AG20443 (cell line): ENCODE data around the gene FOXP2.
"Not testable (repeated sequence)": the region's sequence is repeated elsewhere in the genome, so short reads cannot be mapped to it uniquely, and the experiment has no call there.

ENCODE experiments used
- DNase-seq: peaks from one replicate; pipeline ENCODE4 v3.0.0; 2012; ENCODE audit warnings: low spot score, mixed read lengths

Gene FOXP2

GRCh38 chr7:114588506-114588905 is 173.9 kb downstream of the FOXP2 start:
- no peak for DNase-seq

GRCh38 chr7:114589436-114589835 is 174.8 kb downstream of the FOXP2 start:
- DNase-seq: no peak

GRCh38 chr7:114590298-114590697 is 175.7 kb downstream of the FOXP2 start:
- no peak for DNase-seq

- no peak for DNase-seq
These were observed 184.3 kb downstream of the FOXP2 start for GRCh38 chr7:114598946-114599345.

- DNase-seq: no peak
These were observed 191.5 kb downstream of the FOXP2 start for GRCh38 chr7:114606100-114606499.

GRCh38 chr7:114608822-114609221 is 194.2 kb downstream of the FOXP2 start:
- DNase-seq: not testable (repeated sequence)

DNA sequence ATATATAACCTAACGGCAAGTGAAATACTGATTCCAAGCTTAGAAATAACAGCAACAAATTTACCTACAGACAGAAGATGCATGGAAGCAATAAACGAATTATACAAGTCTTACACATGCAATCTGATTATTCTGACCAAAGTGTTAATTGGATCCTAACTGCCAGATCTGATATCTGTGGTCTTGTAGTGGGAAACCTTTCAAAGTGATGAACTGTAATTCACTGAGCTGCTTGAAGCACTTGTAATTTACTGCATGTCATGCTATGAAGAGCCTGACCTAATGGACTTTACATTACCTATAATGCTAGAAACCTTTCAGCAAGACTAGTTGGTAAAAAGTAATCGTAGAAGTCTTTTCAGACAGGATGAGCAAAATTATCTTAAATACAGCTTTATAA is 205.6 kb downstream of the FOXP2 start:
- DNase-seq: no peak

- DNase-seq: no peak
These were observed 207.6 kb downstream of the FOXP2 start for GRCh38 chr7:114622221-114622620.

DNA sequence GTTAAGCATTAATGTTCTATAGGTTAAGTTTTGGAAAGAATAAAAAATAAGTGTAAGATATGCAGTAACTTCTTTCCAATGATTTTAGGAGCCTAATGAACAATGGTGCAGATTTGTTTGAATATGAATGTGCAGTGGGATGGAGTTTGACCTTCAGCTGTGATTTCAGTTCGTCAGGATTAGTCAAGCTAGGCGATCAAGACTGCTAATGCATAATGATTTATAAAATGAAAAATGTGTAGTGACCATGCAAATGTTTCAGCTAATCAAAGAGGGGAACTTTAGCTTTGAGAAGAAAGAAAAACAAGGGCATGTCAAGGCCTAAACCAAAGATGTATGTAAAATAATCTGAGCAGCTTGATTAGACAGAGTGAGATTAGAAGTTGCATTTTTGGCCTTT is 208.5 kb downstream of the FOXP2 start:
- DNase-seq: no peak

GRCh38 chr7:114627231-114627630 is 212.6 kb downstream of the FOXP2 start:
- DNase-seq: no peak

DNA sequence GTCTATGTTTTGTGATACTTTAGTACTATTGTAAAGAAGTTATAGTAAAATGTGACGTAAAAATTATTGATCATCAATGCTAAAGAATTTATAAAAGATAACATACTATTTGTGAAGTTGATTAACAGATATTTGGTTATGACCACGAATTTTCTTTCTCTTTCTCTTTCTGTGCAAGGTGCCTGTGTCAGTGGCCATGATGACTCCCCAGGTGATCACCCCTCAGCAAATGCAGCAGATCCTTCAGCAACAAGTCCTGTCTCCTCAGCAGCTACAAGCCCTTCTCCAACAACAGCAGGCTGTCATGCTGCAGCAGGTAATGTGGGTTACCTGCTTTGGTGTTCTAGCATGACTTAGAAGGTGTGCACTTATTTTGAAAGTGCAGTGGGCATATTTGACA is 213.7 kb downstream of the FOXP2 start:
- no peak for DNase-seq

DNA sequence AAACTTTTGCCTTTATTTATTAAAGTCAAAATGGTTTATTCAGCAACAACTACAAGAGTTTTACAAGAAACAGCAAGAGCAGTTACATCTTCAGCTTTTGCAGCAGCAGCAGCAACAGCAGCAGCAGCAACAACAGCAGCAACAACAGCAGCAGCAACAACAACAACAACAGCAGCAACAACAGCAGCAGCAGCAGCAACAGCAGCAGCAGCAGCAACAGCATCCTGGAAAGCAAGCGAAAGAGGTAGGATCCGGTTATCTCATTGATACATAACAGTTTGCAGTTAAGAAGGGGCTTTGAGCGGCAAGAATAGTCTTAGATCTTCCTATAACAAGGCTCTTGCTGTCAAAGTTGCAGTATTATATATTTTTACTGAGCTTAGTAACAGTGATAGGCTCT is 215.1 kb downstream of the FOXP2 start:
- no peak for DNase-seq

- no peak for DNase-seq
These were observed 215.8 kb downstream of the FOXP2 start for GRCh38 chr7:114630201-114630990.

DNA sequence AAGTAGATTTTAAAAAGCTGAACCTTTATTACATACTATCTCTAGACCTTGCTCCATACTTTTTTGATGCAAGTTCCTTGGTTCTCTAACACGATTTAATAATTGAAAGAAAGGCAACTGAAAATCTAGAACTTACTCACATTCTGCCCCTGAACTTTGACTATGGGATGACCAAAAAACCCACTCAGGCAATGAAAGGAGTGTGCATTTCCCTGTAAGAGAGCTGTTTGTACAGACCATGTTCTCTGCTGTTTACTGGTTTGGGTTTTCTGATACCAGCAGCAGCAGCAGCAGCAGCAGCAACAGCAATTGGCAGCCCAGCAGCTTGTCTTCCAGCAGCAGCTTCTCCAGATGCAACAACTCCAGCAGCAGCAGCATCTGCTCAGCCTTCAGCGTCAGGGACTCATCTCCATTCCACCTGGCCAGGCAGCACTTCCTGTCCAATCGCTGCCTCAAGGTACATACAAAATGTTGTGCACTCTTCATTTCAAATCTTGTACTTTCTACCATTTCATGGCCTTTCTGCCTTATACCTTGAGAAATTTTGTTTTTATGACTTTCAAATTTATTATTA is 216.7 kb downstream of the FOXP2 start:
- no peak for DNase-seq

DNA sequence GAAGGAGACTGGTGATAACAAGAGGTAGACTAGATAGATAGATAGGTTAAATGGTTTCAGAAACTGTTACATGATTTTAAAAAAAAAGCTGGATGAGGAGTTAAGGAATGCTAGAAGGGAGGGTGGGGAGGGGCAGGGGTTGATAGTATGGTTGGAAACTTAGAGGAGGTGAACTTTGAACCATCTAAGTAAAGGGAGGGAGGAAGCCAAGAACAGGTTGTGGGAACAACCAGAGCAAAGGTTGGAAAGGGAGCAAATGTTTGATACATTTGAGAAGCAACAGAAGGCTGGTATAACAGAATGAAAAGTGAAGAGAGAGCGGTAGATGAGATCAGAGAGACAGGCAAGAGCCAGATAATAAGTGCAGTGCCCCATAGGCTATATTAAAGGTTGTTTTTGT is 224.8 kb downstream of the FOXP2 start:
- DNase-seq: no peak

- DNase-seq: no peak
These were observed 229.8 kb downstream of the FOXP2 start for GRCh38 chr7:114644455-114644854.

DNA sequence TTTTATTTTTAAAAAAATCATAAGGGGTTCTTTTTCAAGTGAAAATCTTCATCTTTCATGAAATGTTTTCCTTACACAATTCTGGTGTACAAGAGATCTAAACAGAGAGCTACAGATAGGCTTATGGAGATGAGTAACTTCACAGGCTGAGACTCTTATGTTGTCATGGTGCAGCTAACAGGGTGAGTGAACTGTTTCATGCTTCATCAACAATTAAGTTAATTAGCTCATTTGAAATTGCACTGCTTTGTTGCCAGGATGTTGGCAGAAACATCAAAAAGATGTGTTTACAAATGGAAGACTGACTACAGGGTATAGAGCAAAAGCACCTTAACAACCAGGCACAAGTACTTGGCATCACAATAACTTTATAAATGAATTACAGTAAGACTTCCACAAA is 230.8 kb downstream of the FOXP2 start:
- DNase-seq: no peak

DNA sequence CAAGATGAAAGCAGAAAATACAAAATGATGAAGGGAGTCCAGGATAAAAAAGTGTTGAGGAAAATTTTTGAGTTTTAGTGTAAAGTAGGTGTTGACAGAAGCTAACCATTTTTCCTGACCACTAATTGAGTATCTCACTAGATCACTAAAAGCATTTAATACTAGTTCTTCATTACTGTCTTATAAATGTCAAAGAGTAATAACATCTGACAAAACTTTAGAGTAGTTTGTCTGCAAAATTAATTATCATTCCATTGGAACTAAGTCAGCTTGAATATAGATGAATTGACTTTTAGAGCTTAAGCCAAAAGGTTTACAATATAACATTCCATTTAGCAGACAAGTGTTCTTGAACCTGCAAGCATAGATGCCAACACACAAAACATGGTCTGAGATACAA is 232.9 kb downstream of the FOXP2 start:
- DNase-seq: no peak

DNA sequence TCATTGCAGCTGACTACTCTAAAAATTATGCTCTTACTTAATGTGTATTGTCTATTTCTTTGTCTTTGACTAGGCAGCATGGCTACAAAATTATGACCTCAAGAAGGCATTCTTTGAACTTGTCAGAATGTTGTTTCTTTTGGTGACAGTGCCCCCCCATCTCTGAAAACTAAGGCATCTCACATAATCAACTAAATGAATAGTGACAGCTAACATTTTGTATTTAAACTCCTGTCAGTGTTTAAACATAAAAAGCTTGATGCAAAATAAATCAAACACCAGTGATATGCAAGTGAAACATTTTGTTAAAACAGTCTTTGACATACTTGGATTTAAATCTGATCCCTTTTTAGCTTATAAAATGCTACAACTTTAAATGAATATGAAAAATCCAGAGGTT is 233.5 kb downstream of the FOXP2 start:
- DNase-seq: no peak

DNA sequence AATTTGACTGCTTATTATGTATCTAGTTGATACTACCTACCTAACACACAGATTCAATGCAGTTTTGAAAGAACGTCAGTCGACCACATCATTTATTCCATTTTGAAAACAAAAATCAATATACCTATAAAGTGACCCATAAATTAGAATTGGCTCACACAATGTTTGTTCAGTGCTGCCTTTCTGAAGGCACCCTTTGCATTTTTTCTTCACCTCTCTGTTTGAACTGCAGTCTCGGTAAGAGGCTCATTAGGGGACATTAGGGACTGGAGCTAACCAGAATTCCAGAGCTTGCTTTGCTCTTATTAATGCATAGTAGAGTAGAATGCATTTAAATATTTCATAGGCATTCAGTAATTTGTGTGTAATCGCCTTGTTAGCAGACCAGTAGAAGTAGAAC is 234.1 kb downstream of the FOXP2 start:
- DNase-seq: no peak

DNA sequence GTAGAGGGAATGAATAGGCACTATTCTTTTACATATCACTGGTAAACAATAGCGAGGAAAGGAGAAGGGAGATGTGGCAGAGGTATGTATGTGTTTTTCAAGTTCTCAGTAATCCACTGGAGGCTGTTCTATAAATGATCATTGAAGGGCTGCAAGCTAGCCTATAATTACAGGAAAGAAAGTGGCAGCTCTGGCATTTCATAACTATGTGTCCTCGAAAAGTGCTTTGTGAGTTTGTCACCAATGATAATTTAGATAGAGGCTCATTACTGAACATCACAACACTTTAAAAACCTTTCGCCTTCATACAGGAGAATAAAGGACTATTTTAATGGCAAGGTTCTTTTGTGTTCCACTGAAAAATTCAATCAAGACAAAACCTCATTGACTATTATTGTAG is 235.1 kb downstream of the FOXP2 start:
- no peak for DNase-seq

GRCh38 chr7:114650491-114650890 is 235.9 kb downstream of the FOXP2 start:
- DNase-seq: no peak

- no peak for DNase-seq
These were observed 237.4 kb downstream of the FOXP2 start for GRCh38 chr7:114652041-114652440.
